ENCODE measurements around the gene PDZD7.
"Not testable (repeated sequence)": the region's sequence is repeated elsewhere in the genome, so short reads cannot be mapped to it uniquely, and the experiment has no call there.

PDZD7 gene

GRCh38 chr10:100982916-100983830 lies 47.8 kb downstream of the PDZD7 start:
- no peak for DNase-seq (ENCODE audit: low spot score)

DNA sequence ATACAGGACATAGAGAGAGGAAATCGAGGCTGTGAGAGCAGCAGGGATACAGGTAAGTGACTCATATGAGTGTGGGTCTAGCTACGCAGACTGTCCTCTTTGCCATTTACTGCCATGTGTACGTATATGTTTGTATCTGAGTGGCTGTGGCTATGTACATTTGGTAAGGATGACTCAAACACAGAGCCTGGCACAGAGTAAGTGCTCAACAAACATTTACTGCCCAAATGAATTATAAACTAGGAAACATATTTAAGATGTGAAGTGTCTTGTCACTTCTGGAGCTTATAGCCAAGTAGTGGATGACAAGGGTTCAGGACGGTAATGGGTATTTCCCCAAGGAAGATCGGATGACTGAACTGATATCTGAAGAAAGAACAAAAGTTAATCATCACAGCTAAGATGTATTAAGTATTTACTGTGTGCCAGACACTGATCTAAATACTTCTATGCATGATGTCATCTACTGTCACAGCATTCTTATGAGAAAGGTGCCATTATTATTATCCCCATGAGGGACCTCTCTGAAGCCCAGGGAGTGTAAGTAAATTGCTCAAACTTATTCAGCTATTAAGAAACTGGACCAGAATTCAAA lies 49.7 kb downstream of the PDZD7 start:
- no peak for DNase-seq (ENCODE audit: low spot score)

- DNase-seq (ENCODE audit: low spot score): no peak
Measured at GRCh38 chr10:100980711-100981110, 50.2 kb downstream of the PDZD7 start.

DNA sequence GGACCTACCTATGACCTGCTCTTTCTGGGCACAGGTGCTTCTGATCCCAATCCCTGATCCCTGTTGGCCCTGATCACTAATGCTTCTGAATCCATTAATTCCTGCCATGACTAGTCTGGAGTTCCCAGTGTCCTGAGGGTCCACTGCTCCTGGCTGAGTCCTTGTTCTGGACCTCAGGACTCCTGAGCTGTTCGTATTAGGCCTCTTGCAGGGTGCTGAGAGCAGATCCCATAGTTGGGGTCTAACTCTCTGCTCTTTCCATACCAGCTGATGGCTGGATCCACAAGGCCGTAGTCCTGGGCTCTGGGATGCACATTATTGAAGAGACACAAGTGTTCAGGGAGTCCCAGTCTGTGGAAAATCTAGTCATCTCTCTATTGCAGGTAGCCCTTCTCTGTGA lies 50.6 kb downstream of the PDZD7 start:
- DNase-seq (ENCODE audit: low spot score): no peak

GRCh38 chr10:100979791-100980272 lies 51.1 kb downstream of the PDZD7 start:
- DNase-seq (ENCODE audit: low spot score): no peak

DNA sequence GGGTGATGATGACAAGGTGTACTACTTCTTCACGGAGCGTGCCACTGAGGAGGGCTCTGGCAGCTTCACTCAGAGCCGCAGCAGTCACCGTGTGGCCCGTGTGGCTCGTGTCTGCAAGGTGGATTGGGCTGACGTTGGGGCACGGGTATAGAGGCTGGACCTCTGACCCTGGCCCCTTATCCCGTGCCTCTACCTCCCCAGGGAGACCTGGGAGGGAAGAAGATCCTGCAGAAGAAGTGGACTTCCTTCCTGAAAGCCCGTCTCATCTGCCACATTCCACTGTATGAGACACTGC lies 52.1 kb downstream of the PDZD7 start:
- DNase-seq (ENCODE audit: low spot score): no peak

DNA sequence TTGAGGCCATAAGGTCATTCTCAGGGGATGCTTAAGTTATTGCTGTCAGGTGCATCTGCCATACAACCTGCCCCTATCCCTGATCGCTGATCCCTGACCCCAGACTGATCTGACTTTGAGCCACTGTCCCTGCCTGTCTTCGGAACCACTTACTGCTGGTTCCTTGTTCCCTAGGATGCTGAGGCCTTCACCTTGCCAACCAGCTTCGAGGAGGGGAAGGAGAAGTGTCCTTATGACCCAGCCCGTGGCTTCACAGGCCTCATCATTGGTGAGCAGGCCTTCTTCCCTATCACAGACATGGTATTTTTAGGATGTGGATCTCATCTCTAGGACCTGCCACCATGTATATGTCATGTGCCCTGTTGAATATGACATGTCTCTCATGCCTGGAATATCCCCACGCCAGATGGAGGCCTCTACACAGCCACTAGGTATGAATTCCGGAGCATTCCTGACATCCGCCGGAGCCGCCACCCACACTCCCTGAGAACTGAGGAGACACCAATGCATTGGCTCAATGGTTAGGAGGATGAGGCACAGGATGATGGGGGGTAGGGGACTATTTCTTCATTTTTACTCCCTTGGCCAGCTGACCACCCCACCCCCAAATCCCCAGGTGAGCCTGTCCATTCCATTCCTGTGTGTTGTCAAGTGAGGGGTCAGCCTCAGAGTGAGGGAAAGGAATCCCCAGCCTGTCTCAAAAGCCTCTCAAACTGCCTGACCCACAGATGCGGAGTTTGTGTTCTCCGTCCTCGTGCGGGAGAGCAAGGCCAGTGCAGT lies 52.6 kb downstream of the PDZD7 start:
- no peak for DNase-seq (ENCODE audit: low spot score)

- no peak for DNase-seq (ENCODE audit: low spot score)
Measured at GRCh38 chr10:100977436-100977835, 53.5 kb downstream of the PDZD7 start.

DNA sequence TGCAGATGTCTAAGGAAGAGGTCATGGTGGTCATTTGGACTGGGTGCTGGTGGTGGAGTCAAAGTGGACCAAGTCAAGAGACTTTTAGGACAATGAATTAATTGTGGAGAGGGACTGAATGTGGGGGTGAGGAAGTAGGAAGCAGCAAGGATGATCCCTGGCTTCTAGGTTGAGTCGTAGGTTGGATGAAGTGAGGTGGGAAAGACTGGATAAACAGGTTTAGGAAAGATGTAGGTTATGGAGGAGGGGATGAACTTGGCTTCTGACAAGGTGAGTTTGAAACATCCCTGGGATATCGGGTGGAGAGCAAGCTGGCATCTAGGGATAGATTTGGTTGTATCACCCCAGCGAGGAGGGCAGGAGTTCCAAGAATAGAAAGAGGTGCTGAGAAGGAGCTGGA lies 54.0 kb downstream of the PDZD7 start:
- DNase-seq (ENCODE audit: low spot score): no peak

DNA sequence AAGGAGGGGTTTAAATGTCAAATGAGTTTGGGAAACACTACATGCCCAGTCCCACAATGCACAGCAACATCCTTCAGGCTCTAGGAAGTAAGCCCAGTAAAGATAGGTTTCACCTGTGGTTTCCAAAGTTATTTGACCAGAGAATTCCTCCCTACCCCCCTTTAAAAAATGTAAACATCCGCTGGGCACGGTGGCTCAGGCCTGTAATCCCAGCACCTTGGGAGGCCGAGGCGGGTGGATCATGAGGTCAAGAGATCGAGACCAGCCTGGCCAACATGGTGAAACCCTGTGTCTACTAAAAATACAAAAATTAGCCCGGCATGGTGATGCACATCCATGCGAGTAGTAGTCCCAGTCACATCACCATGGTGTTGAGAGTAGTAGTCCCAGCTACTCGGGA lies 55.5 kb downstream of the PDZD7 start:
- DNase-seq (ENCODE audit: low spot score): not testable (repeated sequence)

DNA sequence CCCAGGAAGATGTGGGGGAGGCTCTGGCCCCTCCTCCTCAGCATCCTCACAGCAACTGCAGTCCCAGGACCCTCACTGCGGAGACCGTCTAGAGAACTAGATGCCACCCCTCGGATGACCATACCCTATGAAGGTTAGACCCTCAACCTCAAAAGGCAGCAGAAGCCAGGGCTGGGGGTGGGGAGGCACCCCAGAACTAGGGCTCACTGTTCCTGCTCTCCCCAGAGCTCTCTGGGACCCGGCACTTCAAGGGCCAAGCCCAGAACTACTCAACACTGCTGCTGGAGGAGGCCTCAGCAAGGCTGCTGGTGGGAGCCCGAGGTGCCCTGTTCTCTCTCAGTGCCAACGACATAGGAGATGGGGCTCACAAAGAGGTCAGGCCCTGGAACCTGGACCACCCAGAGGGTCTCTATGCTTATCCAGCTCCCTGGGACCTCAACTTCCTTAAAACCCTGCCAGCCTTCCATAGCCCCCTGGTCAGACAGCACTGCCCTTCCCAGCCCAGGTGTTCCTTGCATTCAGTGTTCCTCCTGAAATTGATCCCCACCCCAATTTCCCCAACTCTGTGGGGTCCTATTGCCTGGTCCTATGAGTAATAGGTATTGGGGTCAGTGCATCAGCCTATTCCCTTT lies 57.9 kb downstream of the PDZD7 start:
- DNase-seq (ENCODE audit: low spot score): no peak

DNA sequence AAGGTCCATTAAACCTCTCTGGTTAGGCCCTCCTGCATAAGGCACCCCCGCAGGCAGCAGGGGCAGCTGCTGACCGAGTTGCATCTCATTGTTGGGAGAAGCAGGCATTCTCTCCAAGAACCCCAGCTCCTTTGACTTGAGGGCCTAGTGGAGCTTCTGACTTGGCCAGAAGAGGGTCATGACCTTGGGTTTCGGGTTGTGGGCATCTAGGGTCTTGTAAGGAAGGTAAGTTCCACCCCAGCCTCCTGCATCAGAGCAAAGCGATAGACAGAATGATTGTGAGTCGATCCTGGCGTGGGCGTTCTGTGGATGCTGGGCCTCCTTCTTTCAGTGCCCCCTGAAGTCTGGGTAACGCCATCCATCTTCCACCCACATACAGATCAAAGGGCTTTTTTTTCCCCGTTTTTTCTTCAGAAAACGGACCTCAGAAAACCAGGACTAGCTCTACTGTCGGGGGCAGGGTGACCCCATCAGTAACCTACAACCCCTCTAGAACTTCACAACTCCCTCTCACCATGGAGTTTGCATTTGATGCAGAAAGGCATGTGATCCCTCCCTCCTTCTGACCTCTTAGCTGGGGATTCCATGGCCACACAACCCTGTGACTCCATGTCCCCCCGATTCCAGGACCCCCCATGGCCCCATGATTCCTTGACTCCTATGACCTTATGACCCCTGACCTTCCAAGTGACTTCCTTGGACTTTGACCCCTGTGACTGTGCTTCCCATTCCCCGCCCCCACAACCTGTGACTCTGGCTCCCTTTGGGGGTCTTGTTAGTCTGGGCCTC lies 58.6 kb downstream of the PDZD7 start:
- no peak for DNase-seq (ENCODE audit: low spot score)

DNA sequence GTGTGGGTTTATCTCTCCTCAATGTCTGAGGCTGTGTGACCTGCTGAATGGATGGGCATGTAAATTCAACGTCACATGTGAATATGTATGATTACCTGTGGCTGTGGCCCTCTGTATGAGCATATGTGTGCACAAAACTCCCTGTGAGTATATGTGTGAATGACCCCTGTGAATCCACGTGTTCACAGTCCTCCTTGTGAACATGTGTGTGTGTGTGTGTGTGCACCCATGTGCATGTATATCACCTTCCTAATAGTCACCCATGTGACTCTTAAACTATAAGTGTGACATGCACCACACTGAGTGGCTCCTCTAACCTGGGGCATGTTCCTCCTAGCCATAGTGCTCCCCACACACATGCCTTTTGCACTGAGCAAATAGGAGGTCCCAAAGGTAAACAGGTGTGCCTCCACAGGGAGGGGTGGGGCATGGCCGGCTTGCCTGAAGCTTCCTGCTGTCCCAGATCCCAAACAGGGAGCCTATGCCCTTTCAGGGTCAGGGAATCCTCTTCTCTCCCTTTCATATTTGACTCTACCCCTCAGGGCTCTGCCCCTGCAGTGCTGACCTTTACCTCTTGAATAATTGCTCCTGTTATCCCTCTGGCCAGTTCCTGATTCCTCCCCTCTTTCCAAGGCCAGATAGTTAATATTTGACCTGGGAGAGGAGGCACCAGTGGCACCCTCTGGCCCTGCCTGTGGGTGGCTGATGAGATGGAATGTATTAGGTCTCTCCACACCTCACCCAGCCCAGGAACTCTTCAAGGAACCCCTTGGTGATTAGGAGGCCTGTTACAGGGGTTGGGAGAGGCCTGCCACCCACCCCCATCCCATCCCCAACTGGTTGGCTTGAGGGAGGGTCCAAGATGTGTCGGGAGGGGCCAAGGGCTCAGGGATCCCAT lies 59.8 kb downstream of the PDZD7 start:
- DNase-seq (ENCODE audit: low spot score): no peak

DNA sequence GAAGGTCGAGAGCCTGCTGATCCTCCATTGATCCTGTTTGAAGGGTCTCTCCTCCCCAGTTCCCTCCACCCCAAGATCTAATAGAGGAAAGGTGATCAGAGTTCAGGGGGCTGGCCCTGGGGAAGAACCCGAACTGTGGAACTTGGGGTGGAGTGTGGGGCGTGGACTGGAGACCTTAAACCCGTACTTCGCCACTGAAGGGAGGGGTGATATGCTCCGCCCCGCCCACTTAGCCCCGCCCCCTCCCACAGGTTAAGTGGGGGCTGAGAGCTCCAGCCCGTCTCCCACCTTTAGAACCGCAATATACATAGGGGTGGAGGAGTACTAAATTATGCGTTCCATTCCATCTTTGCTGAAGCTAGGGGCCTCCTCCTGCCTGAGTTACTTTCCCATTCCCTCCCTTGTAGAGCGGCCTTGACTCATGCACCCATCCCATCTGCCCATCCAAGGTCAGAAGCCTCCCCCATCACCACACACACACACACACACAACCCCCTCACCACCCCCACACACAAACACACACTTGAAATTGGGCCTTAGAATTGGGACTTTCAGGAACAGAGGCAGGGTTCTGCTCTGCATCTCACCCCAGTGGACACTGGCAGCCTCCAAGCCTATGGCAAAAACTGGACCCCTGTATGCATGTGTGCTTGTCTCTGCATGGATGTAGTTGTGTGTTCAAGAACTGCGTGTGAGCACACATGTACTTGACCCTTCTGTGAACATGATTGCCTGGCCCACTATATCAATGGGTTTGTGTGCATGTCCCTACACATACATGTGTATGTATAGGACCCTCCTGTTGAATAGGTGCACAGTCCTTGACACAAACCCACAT lies 60.6 kb downstream of the PDZD7 start:
- DNase-seq (ENCODE audit: low spot score): no peak

DNA sequence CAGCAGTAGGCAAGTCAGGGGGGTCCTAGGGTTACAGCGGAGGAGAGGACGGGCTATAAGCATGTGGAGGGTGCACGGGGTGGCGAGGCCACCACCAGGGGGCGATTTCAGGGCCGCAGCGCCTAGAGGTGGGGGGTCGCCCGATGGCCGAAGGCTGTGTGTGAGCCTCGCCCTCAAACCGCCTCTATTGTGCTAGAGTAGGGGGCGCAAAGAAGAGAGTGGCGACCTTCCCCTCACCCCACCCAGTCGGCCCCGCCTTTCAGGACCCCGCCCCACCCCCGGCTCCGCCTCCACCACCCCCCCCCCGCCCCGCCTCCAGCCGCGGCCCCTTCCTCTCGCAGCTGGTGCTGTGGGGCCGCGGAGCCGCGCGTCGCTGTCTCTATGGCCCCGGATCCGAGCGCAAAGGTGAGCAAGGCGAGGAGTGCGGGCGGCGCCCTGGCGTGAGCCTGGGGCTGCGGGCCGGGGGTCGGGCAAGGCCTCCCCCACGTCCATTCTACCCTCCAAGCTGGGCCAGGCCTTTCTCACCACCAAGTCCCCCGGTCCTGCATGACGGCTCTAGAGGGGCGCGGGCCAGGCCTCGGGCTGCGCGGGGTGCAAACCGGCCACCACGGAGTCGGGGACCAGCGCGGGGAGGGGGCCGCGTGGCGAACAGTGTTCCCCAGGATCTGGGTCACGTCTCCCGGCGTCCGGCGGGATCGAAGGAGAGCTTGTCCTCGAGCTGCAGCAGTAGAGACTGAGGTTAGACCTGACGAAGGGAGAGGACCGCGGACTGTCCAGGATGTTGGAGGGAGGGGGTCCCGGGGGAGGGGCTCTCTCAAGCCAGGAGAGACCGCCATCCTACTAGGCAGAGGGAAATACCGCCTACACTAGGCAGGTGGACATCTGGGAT lies 61.5 kb downstream of the PDZD7 start, which contains the start of gene SEMA4G:
TSS of gene SEMA4G (plus strand) at position 318 of the 889 bp plus-strand sequence. CDS start 3,409 bp downstream, outside the sequence.
- peak; percentile 60 for DNase-seq (ENCODE audit: low spot score)

GRCh38 chr10:100968863-100969186 lies 62.1 kb downstream of the PDZD7 start:
- no peak for DNase-seq (ENCODE audit: low spot score)

GRCh38 chr10:100968062-100968736 lies 62.7 kb downstream of the PDZD7 start:
- no peak for DNase-seq (ENCODE audit: low spot score)

DNA sequence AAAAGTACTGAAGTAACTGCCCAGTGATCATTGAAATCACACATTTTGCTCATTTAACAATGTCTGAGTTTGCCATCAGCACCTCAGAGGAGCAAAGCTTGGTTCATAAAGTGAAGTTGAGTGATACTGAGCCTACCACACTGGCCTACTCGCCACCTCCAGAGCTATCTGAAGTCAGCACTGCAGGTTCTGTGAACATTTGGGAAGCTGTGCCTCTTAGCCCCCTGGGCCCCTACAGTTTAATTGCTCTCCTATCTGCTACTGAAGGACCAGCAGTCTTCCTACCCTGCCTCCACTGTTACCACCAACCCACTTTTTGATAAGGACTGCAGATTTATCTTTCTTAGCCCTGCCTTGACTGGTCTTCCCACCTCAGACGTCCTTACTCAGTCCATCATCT lies 63.6 kb downstream of the PDZD7 start:
- no peak for DNase-seq (ENCODE audit: low spot score)

Data from AG08395 (cell line).